ENCODE measurements around the gene CRELD2.

DNA sequence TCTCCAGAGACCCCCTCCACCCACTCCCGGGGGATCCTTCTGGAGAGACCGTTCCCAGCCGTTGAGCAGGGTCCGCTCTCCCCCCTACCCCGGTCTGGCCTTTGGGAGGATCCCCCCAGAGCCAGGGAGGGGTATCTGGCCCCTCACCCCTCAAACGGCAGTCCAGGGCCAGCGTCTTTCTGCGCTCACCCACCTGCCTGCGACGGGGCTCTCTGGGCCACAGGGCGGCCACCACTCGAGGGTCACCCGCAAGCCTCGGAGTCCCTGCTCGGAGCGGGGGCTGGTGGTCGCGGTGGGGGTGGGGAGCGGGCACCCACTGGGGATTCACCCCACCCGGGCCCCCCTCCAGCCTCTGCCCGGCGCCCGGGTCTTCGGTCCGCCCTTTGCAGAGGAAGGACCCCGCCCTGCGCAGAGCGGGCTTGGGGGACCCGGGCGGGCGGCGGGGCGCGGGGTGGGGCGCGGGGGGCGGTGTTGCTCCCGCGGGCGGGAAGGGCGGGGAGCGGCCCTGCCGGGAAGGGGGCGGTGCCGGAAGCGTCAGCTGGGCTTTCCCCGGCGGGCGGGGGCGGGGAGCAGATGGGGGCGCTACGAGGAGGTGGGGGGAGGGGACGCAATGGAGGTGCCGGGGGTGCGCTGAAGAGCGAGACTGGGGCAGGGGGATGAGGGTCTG, 16.6 kb downstream of the CRELD2 start:
- TF ChIP-seq, protein P1, sequence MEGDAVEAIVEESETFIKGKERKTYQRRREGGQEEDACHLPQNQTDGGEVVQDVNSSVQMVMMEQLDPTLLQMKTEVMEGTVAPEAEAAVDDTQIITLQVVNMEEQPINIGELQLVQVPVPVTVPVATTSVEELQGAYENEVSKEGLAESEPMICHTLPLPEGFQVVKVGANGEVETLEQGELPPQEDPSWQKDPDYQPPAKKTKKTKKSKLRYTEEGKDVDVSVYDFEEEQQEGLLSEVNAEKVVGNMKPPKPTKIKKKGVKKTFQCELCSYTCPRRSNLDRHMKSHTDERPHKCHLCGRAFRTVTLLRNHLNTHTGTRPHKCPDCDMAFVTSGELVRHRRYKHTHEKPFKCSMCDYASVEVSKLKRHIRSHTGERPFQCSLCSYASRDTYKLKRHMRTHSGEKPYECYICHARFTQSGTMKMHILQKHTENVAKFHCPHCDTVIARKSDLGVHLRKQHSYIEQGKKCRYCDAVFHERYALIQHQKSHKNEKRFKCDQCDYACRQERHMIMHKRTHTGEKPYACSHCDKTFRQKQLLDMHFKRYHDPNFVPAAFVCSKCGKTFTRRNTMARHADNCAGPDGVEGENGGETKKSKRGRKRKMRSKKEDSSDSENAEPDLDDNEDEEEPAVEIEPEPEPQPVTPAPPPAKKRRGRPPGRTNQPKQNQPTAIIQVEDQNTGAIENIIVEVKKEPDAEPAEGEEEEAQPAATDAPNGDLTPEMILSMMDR (IDR thresholded peaks at IDR 0.05) = no peak
- TF ChIP-seq EP300 (IDR thresholded peaks at IDR 0.05) = no peak
- TF ChIP-seq POLR2A (IDR thresholded peaks at IDR 0.05) = no peak
- TF ChIP-seq POLR2AphosphoS5 (IDR thresholded peaks at IDR 0.05) = no peak

Data from stomach (tissue), 4 donors.